Right lobe of liver (tissue), 4 donors: Measurements from ENCODE around the gene MAPK1.

Experiments
- CTCF ChIP-seq, 4 donors: fragments of 200-600 bp in 3 of 4; fragments of 450-650 bp in 1 of 4; IDR thresholded peaks; one replicate each; pipeline versions ENCODE4 v1.5.1 to v1.8.0; 2016 to 2022; ENCODE audit warnings: antibody characterized with exemption in 4 of 4, mild to moderate bottlenecking in 2 of 4
- POLR2A ChIP-seq: fragments of 450-650 bp; IDR thresholded peaks from one replicate; pipeline ENCODE4 v1.6.1; 2017; ENCODE audit warnings: antibody characterized with exemption, mild to moderate bottlenecking
- donor health status: DM: no; HTN: no; CAD: no.
- donor health status: DM: no; HTN: no; CAD: no.
- donor health status: DM: no; HTN: yes; CAD: no.

GRCh38 chr22:21816472-21816786 lies 51.0 kb downstream of the MAPK1 start:
- TF ChIP-seq POLR2A (no peak), CTCF (IDR thresholded peaks at IDR 0.05) (no peak)
